CD4-positive, alpha-beta T cell treated with Interleukin-6 for 4 hours (primary cell): Measurements from ENCODE around the gene EDEM2.
"Not testable (repeated sequence)": the region's sequence is repeated elsewhere in the genome, so short reads cannot be mapped to it uniquely, and the experiment has no call there.

Experiments used
- DNase-seq: peaks from one replicate; pipeline ENCODE4 v3.0.0-alpha.2; 2020; ENCODE audit warnings: mixed read lengths

EDEM2 gene

GRCh38 chr20:35085477-35086225 is 61.5 kb downstream of the EDEM2 start:
- no peak for DNase-seq

- DNase-seq: no peak
Observed at GRCh38 chr20:35084998-35085397, 62.1 kb downstream of the EDEM2 start.

GRCh38 chr20:35080348-35080642 is 66.8 kb downstream of the EDEM2 start:
- not testable (repeated sequence) for DNase-seq

GRCh38 chr20:35079472-35080347 is 67.4 kb downstream of the EDEM2 start:
- no peak for DNase-seq

- DNase-seq: no peak
Observed at GRCh38 chr20:35077872-35078271, 69.3 kb downstream of the EDEM2 start.

- no peak for DNase-seq
Observed at GRCh38 chr20:35077341-35077740, 69.8 kb downstream of the EDEM2 start.

GRCh38 chr20:35071436-35072153 is 75.5 kb downstream of the EDEM2 start:
- DNase-seq: not testable (repeated sequence)

GRCh38 chr20:35066194-35066593 is 80.9 kb downstream of the EDEM2 start:
- DNase-seq: no peak
